B cell (primary cell): ENCODE measurements around the gene TIAM2. TPM values are rescaled to one million over a fixed set of nuclear protein-coding genes. Genes with fewer than 3 reads are reported as not detected.
"Not testable (repeated sequence)": the region's sequence is repeated elsewhere in the genome, so short reads cannot be mapped to it uniquely, and the experiment has no call there.

ENCODE experiments used
- ATAC-seq: fragments of 200-7000 bp; cut with Tn5 transposase; one replicate; pipeline ENCODE4 v1.10.0; 2021; ENCODE audit warnings: low read depth, mild to moderate bottlenecking, moderate number of reproducible peaks, moderate library complexity
- CTCF ChIA-PET: fragments of 350-600 bp; sonication (Branson Sonifier 250); formaldehyde crosslinking; loops from one replicate; lab custom pipeline; 2021; ENCODE audit warnings: antibody characterized with exemption, inconsistent platforms; lab: Charles Lee
- POLR2A ChIA-PET: fragments of 350-600 bp; sonication (Branson Sonifier 250); formaldehyde crosslinking; loops from one replicate; lab custom pipeline; 2021; ENCODE audit warnings: antibody characterized with exemption; lab: Charles Lee
- DNase-seq: peaks from one replicate; pipeline ENCODE4 v3.0.0; 2013
- H2AFZ ChIP-seq: 2 replicates; pipeline ENCODE4 v1.6.1; 2012; ENCODE audit warnings: mild to moderate bottlenecking, low read depth, low read length; ENCODE audit not compliant: insufficient read depth, poor library complexity, severe bottlenecking
- H3K27ac ChIP-seq, 2 donors: 1 replicate in 1 of 2; 2 replicates in 1 of 2; pipeline ENCODE4 v1.5.1; 2012 to 2013; ENCODE audit warnings: low read length in 2 of 2, mild to moderate bottlenecking in 2 of 2, moderate library complexity in 1 of 2
- H3K27me3 ChIP-seq, 4 experiments: fragments of 200-600 bp in 1 of 4; sonication (generic) in 1 of 4; replicated peaks in 1 of 4; 1 replicate in 2 of 4; 2 replicates in 2 of 4; pipeline versions ENCODE4 v1.6.1 to v1.7.0; 2013 to 2016; ENCODE audit warnings: low read length in 3 of 4, mild to moderate bottlenecking in 2 of 4, mixed read lengths in 1 of 4, moderate library complexity in 1 of 4; ENCODE audit not compliant: insufficient read depth in 4 of 4, control insufficient read depth in 3 of 4; ENCODE audit errors: control extremely low read depth in 1 of 4
- H3K36me3 ChIP-seq, 2 experiments: replicated peaks in 1 of 2; 1 replicate in 1 of 2; 2 replicates in 1 of 2; pipeline versions ENCODE4 v1.6.1 to v1.7.1; 2013; ENCODE audit warnings: low read length in 1 of 2; ENCODE audit not compliant: insufficient read depth in 2 of 2, control insufficient read depth in 1 of 2; ENCODE audit errors: control extremely low read depth in 1 of 2, extremely low read depth in 1 of 2
- H3K4me1 ChIP-seq, 2 donors: fragments of 200-600 bp in 1 of 2; sonication (generic) in 1 of 2; 1 replicate in 1 of 2; 2 replicates in 1 of 2; pipeline versions ENCODE4 v1.5.1 to v1.6.1; 2013 to 2017; ENCODE audit warnings: low read length in 2 of 2; ENCODE audit not compliant: control insufficient read depth in 2 of 2, insufficient read depth in 2 of 2
- H3K4me2 ChIP-seq: replicated peaks from 2 replicates; pipeline ENCODE3; 2012; ENCODE audit warnings: mild to moderate bottlenecking, low read depth, low read length; ENCODE audit not compliant: poor library complexity, severe bottlenecking
- H3K4me3 ChIP-seq, 5 experiments: fragments of 200-600 bp in 1 of 5; sonication (generic) in 1 of 5; 1 replicate in 3 of 5; 2 replicates in 2 of 5; pipeline versions ENCODE4 v1.5.1 to v1.7.0; 2011 to 2016; ENCODE audit warnings: low read length in 4 of 5, mild to moderate bottlenecking in 4 of 5, low read depth in 2 of 5, control low read depth in 1 of 5, moderate library complexity in 1 of 5; ENCODE audit not compliant: insufficient read depth in 1 of 5; ENCODE audit errors: control extremely low read depth in 1 of 5, extremely low read depth in 1 of 5
- H3K79me2 ChIP-seq: fragments of 200-600 bp; sonication (generic); one replicate; pipeline ENCODE4 v1.6.0; 2016; ENCODE audit warnings: low read length; ENCODE audit not compliant: control insufficient read depth, insufficient read depth
- H3K9ac ChIP-seq: fragments of 200-600 bp; sonication (generic); 2 replicates; pipeline ENCODE4 v1.6.1; 2017; ENCODE audit warnings: mild to moderate bottlenecking, low read length, moderate library complexity
- H3K9me3 ChIP-seq, 3 donors: one replicate each; pipeline versions ENCODE4 v1.6.1 to v1.7.1; 2013; ENCODE audit warnings: low read length in 2 of 3; ENCODE audit not compliant: control insufficient read depth in 2 of 3, insufficient read depth in 1 of 3; ENCODE audit errors: control extremely low read depth in 1 of 3
- H4K20me1 ChIP-seq: 2 replicates; pipeline ENCODE4 v1.6.0; 2012; ENCODE audit warnings: mild to moderate bottlenecking, low read length; ENCODE audit not compliant: insufficient read depth, control insufficient read depth, poor library complexity, severe bottlenecking
- H3K27ac Mint-ChIP-seq: one replicate; pipeline ENCODE4 v1.8.0; 2021; ENCODE audit warnings: mixed read lengths
- H3K27me3 Mint-ChIP-seq: one replicate; pipeline ENCODE4 v1.8.0; 2021; ENCODE audit warnings: mixed read lengths
- H3K4me1 Mint-ChIP-seq: one replicate; pipeline ENCODE4 v1.8.0; 2021; ENCODE audit warnings: mixed read lengths
- H3K4me3 Mint-ChIP-seq: one replicate; pipeline ENCODE4 v1.8.0; 2021; ENCODE audit warnings: mixed read lengths
- H3K9me3 Mint-ChIP-seq: one replicate; pipeline ENCODE4 v1.8.0; 2022; ENCODE audit warnings: mixed read lengths; ENCODE audit not compliant: insufficient read depth
- EZH2 ChIP-seq: IDR thresholded peaks from 2 replicates; pipeline ENCODE4 v1.6.1; 2012; ENCODE audit warnings: borderline replicate concordance, low read depth, mild to moderate bottlenecking, moderate library complexity, low read length; ENCODE audit not compliant: insufficient read depth, poor library complexity, severe bottlenecking
- WGBS: methylation state at CpG from one replicate; pipeline ENCODE4 v1.1.5; 2013; ENCODE audit warnings: missing lambda C conversion rate; ENCODE audit not compliant: insufficient coverage; 5-methylcytosine and 5-hydroxymethylcytosine counted together
- intact Hi-C: fragments of 100-400 bp; cut with micrococcal nuclease; formaldehyde crosslinking; loops from one replicate; pipeline ENCODE4 v1.10.0; 2022
- polyA plus RNA-seq: library from polyadenylated mRNA; depleted of rRNA; stranded (reverse); fragments of >200 nt; gene quantifications from 2 replicates; pipeline ENCODE4 v1.2.3, GENCODE V29; 2012
- total RNA-seq, 2 donors: library from RNA; stranded (reverse); fragments of 120-200 nt in 1 of 2; gene quantifications; 1 replicate in 1 of 2; 2 replicates in 1 of 2; pipeline versions ENCODE4 v1.2.3 to v1.2.4, GENCODE V29; 2013 to 2022
- TF ChIP-seq, protein P1 (sequence below): fragments of 200-600 bp; IDR thresholded peaks from one replicate; pipeline ENCODE4 v1.8.0; 2022; ENCODE audit warnings: antibody characterized with exemption, mild to moderate bottlenecking

TIAM2 gene
- total and polyA plus RNA-seq, 2 donors (not counting 1 experiment from before 2014, with no cell fraction given) = 13.1 to 18.8 TPM

DNA sequence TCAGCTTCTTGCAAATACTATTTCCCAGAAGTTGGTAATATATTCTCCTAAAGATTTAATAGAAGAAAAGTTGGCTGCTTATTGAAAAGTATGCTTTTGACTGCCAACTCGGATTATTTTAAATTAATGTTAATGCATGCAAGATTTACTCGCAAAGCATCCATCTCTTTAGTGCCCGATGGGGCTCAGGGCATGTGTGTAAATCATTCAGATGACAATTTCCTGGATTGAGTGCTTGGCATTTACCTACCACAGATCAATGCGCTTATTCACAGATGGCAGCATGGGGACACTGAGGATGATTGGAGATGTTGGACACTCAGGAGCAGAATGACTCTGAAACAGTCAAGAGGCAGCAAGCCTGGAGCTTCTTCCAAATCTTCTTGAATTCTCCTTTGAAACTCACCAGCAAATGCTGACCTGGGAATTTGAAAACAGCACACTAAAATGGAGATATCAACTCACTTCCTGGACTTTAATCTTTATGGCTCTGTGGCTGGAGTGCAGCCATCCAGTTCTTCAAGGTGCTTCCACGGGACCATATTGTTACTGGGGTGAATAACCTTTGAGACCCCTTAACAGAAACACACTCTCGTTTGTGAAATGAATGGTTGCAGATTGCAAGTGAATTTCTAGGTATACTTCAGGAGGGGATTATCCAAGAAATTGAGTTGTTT is 34.1 kb upstream of the TIAM2 start:
- Histone ChIP-seq H3K4me1 (no peaks in the 10 kb centered on the region), H3K9me3 (no peaks in the 10 kb centered on the region), H3K36me3 (peaks cover 0 to 4% of the 10 kb centered on the region in 2 experiments), H3K9ac (no peak overlapping the region), H4K20me1 (no peaks in the 10 kb centered on the region), H3K27ac (no peak overlapping the region), H3K4me3 (no peak overlapping the region), H3K4me2 (no peak overlapping the region), H3K27me3 (no peaks in the 10 kb centered on the region), H3K79me2 (no peaks in the 10 kb centered on the region), H2AFZ (no peak overlapping the region)
- Mint-ChIP-seq H3K4me3 (no peak overlapping the region), H3K27ac (no peak overlapping the region), H3K9me3 (no peaks in the 10 kb centered on the region), H3K27me3 (no peaks in the 10 kb centered on the region), H3K4me1 (no peaks in the 10 kb centered on the region)
- DNase-seq (no peak), ATAC-seq (no peak)
- POLR2A ChIA-PET = no interaction called here
- no peak for TF ChIP-seq EZH2
- TF ChIP-seq, protein P1, sequence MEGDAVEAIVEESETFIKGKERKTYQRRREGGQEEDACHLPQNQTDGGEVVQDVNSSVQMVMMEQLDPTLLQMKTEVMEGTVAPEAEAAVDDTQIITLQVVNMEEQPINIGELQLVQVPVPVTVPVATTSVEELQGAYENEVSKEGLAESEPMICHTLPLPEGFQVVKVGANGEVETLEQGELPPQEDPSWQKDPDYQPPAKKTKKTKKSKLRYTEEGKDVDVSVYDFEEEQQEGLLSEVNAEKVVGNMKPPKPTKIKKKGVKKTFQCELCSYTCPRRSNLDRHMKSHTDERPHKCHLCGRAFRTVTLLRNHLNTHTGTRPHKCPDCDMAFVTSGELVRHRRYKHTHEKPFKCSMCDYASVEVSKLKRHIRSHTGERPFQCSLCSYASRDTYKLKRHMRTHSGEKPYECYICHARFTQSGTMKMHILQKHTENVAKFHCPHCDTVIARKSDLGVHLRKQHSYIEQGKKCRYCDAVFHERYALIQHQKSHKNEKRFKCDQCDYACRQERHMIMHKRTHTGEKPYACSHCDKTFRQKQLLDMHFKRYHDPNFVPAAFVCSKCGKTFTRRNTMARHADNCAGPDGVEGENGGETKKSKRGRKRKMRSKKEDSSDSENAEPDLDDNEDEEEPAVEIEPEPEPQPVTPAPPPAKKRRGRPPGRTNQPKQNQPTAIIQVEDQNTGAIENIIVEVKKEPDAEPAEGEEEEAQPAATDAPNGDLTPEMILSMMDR = no peak
- WGBS = 89% methylated on average over 3 of the region's 6 CpGs
- CTCF ChIA-PET = no interaction called here
- intact Hi-C loops = no loop called here

DNA sequence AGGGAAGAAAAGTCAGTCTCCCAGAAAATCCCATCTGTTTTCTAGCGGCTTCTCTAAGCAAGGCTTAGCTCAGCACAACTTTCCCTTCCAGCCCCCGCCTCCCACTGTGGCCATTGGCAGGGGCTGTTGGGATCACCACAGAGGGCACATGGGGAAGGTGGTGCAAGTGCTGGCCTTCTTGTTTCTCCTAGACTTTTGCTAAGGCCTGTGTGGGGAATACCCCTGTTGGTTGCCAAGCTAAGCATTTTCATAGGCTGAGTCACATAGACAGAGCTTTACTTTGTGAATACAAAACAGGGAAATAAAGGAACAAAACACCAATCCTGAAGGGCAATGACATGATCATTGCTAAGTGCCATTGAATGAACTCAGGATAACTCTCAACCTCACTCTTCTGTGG is 32.4 kb upstream of the TIAM2 start:
- H3K27ac Mint-ChIP-seq = no peak overlapping the region
- H3K9me3 Mint-ChIP-seq = no peaks in the 10 kb centered on the region
- H3K27ac ChIP-seq = no peak overlapping the region
- no peaks in the 10 kb centered on the region for H3K27me3 ChIP-seq
- peaks cover 0 to 4% of the 10 kb centered on the region in 2 experiments for H3K36me3 ChIP-seq
- no peaks in the 10 kb centered on the region for H3K4me1 ChIP-seq
- no peak overlapping the region for H3K4me2 ChIP-seq
- TF ChIP-seq EZH2 = no peak
- TF ChIP-seq, protein P1 = no peak
- no peak overlapping the region for H3K4me3 ChIP-seq
- no peaks in the 10 kb centered on the region for H3K79me2 ChIP-seq
- H3K4me1 Mint-ChIP-seq = no peaks in the 10 kb centered on the region
- CTCF ChIA-PET = no interaction called here
- no peak overlapping the region for H3K9ac ChIP-seq
- H3K27me3 Mint-ChIP-seq = no peaks in the 10 kb centered on the region
- H3K4me3 Mint-ChIP-seq = no peak overlapping the region
- DNase-seq (no peak), ATAC-seq (no peak)
- 100% methylated on average over 1 of the region's 2 CpGs for WGBS
- POLR2A ChIA-PET = no interaction called here
- intact Hi-C loops = no loop called here
- peaks cover 0 to 5% (median 0%) of the 10 kb centered on the region in 3 donors for H3K9me3 ChIP-seq
- no peaks in the 10 kb centered on the region for H4K20me1 ChIP-seq
- H2AFZ ChIP-seq = no peak overlapping the region

DNA sequence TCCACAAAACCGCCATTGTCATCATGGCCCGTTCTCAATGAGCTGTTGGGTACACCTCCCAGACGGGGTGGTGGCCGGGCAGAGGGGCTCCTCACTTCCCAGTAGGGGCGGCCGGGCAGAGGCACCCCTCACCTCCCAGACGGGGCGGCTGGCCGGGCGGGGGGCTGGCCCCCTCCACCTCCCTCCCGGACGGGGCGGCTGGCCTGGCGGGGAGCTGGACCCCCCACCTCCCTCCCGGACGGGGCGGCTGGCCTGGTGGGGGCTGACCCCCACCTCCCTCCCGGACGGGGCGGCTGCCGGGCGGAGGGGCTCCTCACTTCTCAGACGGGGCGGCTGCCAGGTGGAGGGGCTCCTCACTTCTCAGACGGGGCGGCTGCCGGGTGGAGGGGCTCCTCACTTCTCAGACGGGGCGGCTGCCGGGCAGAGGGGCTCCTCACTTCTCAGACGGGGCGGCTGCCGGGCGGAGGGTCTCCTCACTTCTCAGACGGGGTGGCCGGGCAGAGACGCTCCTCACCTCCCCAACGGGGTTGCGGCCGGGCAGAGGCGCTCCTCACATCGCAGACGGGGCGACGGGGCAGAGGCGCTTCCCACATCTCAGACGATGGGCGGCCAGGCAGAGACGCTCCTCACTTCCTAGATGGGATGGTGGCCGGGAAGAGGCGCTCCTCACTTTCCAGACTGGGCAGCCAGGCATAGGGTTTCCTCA is 28.9 kb upstream of the TIAM2 start:
- intact Hi-C loops, H3K36me3 ChIP-seq, H3K4me3 ChIP-seq, H3K27me3 ChIP-seq, H2AFZ ChIP-seq, H3K9ac ChIP-seq, DNase-seq, H3K27ac ChIP-seq, H3K4me3 Mint-ChIP-seq, H3K9me3 ChIP-seq, H3K27ac Mint-ChIP-seq, H4K20me1 ChIP-seq, H3K27me3 Mint-ChIP-seq, H3K79me2 ChIP-seq, H3K4me1 ChIP-seq, H3K4me1 Mint-ChIP-seq, CTCF ChIA-PET, POLR2A ChIA-PET, H3K9me3 Mint-ChIP-seq, ATAC-seq, H3K4me2 ChIP-seq: not testable (repeated sequence)
- WGBS = over 99% methylated on average over 19 of the region's 51 CpGs
